ENCODE measurements around the gene DNAH6. TPM values are rescaled to one million over a fixed set of nuclear protein-coding genes. Genes with fewer than 3 reads are reported as not detected.

Gene DNAH6
- total and polyA plus RNA-seq, 10 of the 15 experiments (the other 5 are each of a cell fraction or from before 2014, with no cell fraction given), result 0.07 to 1.0 (median 0.29) TPM

DNA sequence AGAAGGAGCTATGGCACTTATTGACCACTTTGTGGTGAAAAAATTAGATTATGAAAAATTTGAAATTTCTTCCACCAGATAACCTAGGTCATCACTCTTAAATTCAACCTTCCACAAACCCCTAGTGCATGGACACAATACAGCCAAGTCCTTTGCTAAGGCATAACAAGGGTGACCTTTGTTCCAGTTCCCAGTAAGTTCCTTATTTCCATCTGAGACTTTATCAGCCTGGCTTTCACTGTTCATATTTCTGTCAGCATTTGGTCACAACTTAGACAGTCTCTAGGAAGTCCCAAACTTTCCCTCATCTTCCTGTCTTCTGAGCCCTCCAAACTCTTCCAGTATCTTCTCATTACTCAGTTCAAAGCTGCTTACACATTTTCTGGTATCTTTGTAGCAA is 232.0 kb downstream of the DNAH6 start:
- H3K9ac ChIP-seq (ENCODE audit: control insufficient read depth, insufficient read depth, low read length), result no peak overlapping the region
- H2AFZ ChIP-seq (ENCODE audit: control insufficient read depth, low read depth, low read length), result no peak overlapping the region
- CTCF ChIA-PET, result no interaction called here
- POLR2A ChIA-PET, result no interaction called here
- no peaks in the 10 kb centered on the region for H3K79me2 ChIP-seq (ENCODE audit: control insufficient read depth, insufficient read depth, low read length)
- DNase-seq (ENCODE audit: low read depth, low spot score) (no peak), ATAC-seq (no peak), FAIRE-seq (no peak)
- in situ Hi-C loops (cut with MboI), result no loop called here
- no peaks in the 10 kb centered on the region for H4K20me1 ChIP-seq (ENCODE audit: control insufficient read depth, insufficient read depth)
- no peak for TF ChIP-seq SRF (IDR thresholded peaks at IDR 0.05; ENCODE audit: low read depth in 2 of 2, low read length in 2 of 2)
- no peak for TF ChIP-seq SIN3A (IDR thresholded peaks at IDR 0.05; ENCODE audit: low read depth, low read length)
- TF ChIP-seq, protein P1, sequence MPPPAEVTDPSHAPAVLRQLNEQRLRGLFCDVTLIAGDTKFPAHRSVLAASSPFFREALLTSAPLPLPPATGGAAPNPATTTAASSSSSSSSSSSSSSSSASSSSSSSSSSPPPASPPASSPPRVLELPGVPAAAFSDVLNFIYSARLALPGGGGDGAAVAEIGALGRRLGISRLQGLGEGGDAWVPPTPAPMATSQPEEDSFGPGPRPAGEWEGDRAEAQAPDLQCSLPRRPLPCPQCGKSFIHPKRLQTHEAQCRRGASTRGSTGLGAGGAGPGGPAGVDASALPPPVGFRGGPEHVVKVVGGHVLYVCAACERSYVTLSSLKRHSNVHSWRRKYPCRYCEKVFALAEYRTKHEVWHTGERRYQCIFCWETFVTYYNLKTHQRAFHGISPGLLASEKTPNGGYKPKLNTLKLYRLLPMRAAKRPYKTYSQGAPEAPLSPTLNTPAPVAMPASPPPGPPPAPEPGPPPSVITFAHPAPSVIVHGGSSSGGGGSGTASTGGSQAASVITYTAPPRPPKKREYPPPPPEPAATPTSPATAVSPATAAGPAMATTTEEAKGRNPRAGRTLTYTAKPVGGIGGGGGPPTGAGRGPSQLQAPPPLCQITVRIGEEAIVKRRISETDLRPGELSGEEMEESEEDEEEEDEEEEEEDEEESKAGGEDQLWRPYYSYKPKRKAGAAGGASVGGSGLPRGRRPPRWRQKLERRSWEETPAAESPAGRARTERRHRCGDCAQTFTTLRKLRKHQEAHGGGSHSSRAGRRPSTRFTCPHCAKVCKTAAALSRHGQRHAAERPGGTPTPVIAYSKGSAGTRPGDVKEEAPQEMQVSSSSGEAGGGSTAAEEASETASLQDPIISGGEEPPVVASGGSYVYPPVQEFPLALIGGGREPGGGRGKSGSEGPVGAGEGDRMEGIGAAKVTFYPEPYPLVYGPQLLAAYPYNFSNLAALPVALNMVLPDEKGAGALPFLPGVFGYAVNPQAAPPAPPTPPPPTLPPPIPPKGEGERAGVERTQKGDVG (CRISPR knock-in tag; IDR thresholded peaks at IDR 0.05), result no peak
- no peak for TF ChIP-seq GABPA (IDR thresholded peaks at IDR 0.05; ENCODE audit: low read depth)
- TF ChIP-seq ZNF384 (IDR thresholded peaks at IDR 0.05; ENCODE audit: borderline replicate concordance, low read depth, low read length), result no peak
- no peak for TF ChIP-seq ESRRA (IDR thresholded peaks at IDR 0.05; ENCODE audit: low read length)
- TF ChIP-seq NFYB (IDR thresholded peaks at IDR 0.05; ENCODE audit: insufficient read depth, low read depth, low read length), result no peak
- no peak for TF ChIP-seq SREBF1 (IDR thresholded peaks at IDR 0.05; ENCODE audit: low read length)
- TF ChIP-seq ETV6 (conservative IDR thresholded peaks at IDR 0.05 in 1 of 2, IDR thresholded peaks at IDR 0.05 in 1 of 2; ENCODE audit: borderline replicate concordance in 1 of 2, low read depth in 1 of 2), result no peak
- no peak for TF ChIP-seq ZSCAN29 (IDR thresholded peaks at IDR 0.05)
- TF ChIP-seq ZZZ3 (IDR thresholded peaks at IDR 0.05; ENCODE audit: control insufficient read depth, insufficient read length, low read depth), result no peak
- TF ChIP-seq, protein P2, sequence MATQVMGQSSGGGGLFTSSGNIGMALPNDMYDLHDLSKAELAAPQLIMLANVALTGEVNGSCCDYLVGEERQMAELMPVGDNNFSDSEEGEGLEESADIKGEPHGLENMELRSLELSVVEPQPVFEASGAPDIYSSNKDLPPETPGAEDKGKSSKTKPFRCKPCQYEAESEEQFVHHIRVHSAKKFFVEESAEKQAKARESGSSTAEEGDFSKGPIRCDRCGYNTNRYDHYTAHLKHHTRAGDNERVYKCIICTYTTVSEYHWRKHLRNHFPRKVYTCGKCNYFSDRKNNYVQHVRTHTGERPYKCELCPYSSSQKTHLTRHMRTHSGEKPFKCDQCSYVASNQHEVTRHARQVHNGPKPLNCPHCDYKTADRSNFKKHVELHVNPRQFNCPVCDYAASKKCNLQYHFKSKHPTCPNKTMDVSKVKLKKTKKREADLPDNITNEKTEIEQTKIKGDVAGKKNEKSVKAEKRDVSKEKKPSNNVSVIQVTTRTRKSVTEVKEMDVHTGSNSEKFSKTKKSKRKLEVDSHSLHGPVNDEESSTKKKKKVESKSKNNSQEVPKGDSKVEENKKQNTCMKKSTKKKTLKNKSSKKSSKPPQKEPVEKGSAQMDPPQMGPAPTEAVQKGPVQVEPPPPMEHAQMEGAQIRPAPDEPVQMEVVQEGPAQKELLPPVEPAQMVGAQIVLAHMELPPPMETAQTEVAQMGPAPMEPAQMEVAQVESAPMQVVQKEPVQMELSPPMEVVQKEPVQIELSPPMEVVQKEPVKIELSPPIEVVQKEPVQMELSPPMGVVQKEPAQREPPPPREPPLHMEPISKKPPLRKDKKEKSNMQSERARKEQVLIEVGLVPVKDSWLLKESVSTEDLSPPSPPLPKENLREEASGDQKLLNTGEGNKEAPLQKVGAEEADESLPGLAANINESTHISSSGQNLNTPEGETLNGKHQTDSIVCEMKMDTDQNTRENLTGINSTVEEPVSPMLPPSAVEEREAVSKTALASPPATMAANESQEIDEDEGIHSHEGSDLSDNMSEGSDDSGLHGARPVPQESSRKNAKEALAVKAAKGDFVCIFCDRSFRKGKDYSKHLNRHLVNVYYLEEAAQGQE (IDR thresholded peaks at IDR 0.05; ENCODE audit: low read depth, low read length), result no peak
- no peak for TF ChIP-seq NFIC (IDR thresholded peaks at IDR 0.05; ENCODE audit: low read depth, low read length)
- TF ChIP-seq, protein P3, sequence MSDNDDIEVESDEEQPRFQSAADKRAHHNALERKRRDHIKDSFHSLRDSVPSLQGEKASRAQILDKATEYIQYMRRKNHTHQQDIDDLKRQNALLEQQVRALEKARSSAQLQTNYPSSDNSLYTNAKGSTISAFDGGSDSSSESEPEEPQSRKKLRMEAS (IDR thresholded peaks at IDR 0.05; ENCODE audit: low read depth, low read length), result no peak
- no peak for TF ChIP-seq STAT3 (IDR thresholded peaks at IDR 0.05; ENCODE audit: low read depth, low read length)
- TF ChIP-seq EZH2 (IDR thresholded peaks at IDR 0.05; ENCODE audit: borderline replicate concordance, control insufficient read depth, low read depth, low read length), result no peak
- no peak for TF ChIP-seq BRCA1 (IDR thresholded peaks at IDR 0.05; ENCODE audit: low read depth, low read length)
- no peak for TF ChIP-seq YY1 (IDR thresholded peaks at IDR 0.05; ENCODE audit: low read depth, low read length)
- TF ChIP-seq BHLHE40 (IDR thresholded peaks at IDR 0.05; ENCODE audit: borderline replicate concordance in 1 of 2, low read depth in 2 of 2, low read length in 1 of 2), result no peak
- H3K27ac ChIP-seq (ENCODE audit: control insufficient read depth, insufficient read depth), result no peak overlapping the region
- RAD21 ChIA-PET (ENCODE audit: unreplicated experiment), result no interaction called here
- peaks cover 0 to 6% of the 10 kb centered on the region in 2 experiments; a peak in 1 of 4 replicates for H3K27me3 ChIP-seq (replicated peaks in 1 of 2; ENCODE audit: control insufficient read depth in 2 of 2, insufficient read depth in 2 of 2, low read length in 1 of 2)
- H3K4me3 ChIP-seq, result no peak overlapping the region
- SMC1A ChIA-PET (ENCODE audit: uncharacterized antibody, unreplicated experiment), result interaction anchor here (0.7 kb wide), 1 partner anchor 48 kb away, joined by 3 read pairs; no protein-coding TSS in a partner anchor
- no TSS peak for BruUV-seq (replicated peaks)
- H3K4me2 ChIP-seq (ENCODE audit: control insufficient read depth, insufficient read depth), result no peak overlapping the region
- H3K4me1 ChIP-seq (ENCODE audit: control insufficient read depth, insufficient read depth, low read length), result no peaks in the 10 kb centered on the region
- intact Hi-C loops (cut with micrococcal nuclease; ENCODE audit: unreplicated experiment), result no loop called here
- H3K36me3 ChIP-seq (ENCODE audit: control insufficient read depth in 2 of 2, insufficient read depth in 2 of 2, low read length in 1 of 2), result no peaks in the 10 kb centered on the region
- H3K9me3 ChIP-seq (replicated peaks; ENCODE audit: control insufficient read depth, insufficient read depth, low read length), result no peaks in the 10 kb centered on the region

All from GM12878 (cell line).